Body of pancreas (tissue), 4 donors: ENCODE data around the gene KIF1A. TPM values are rescaled to one million over a fixed set of nuclear protein-coding genes. Genes with fewer than 3 reads are reported as not detected.

Experiments
- ATAC-seq: fragments of 150-250 bp; one replicate; pipeline ENCODE4 v1.9.1; 2016
- DNase-seq, 4 donors: peaks; one replicate each; pipeline ENCODE4 v3.0.0-alpha.2; 2019
- H3K27ac ChIP-seq, 4 donors: fragments of 200-600 bp; sonication (generic); 1 replicate in 3 of 4; 2 replicates in 1 of 4; pipeline versions ENCODE4 v1.5.1 to v1.6.1; 2016 to 2019; ENCODE audit warnings: mild to moderate bottlenecking in 1 of 4, mixed read lengths in 1 of 4, moderate library complexity in 1 of 4
- H3K27me3 ChIP-seq, 2 donors: fragments of 200-600 bp; sonication (generic); one replicate each; pipeline ENCODE4 v1.6.0; 2016; ENCODE audit warnings: mild to moderate bottlenecking in 1 of 2
- H3K36me3 ChIP-seq, 2 donors: fragments of 200-600 bp; sonication (generic); replicated peaks in 1 of 2; 2 replicates each; pipeline ENCODE4 v1.5.1; 2016; ENCODE audit warnings: low read depth in 2 of 2; ENCODE audit not compliant: insufficient read depth in 1 of 2
- H3K4me1 ChIP-seq: fragments of 200-600 bp; sonication (generic); one replicate; pipeline ENCODE4 v1.6.0; 2016
- H3K4me3 ChIP-seq, 2 donors: fragments of 200-600 bp; sonication (generic); 1 replicate in 1 of 2; 2 replicates in 1 of 2; pipeline ENCODE4 v1.5.1; 2016 to 2019
- H3K9me3 ChIP-seq, 3 donors: fragments of 200-600 bp; sonication (generic); 1 replicate in 2 of 3; 2 replicates in 1 of 3; pipeline ENCODE4 v1.5.1; 2016
- CTCF ChIP-seq, 7 experiments: fragments of 450-650 bp in 4 of 7; fragments of 200-600 bp in 3 of 7; sonication (generic) in 3 of 7; IDR thresholded peaks; one replicate each; pipeline ENCODE4 v1.5.1; 2016 to 2019; ENCODE audit warnings: antibody characterized with exemption in 7 of 7
- POLR2A ChIP-seq, 3 donors: fragments of 450-650 bp; IDR thresholded peaks; one replicate each; pipeline ENCODE4 v1.6.1; 2016; ENCODE audit warnings: antibody characterized with exemption in 3 of 3, mild to moderate bottlenecking in 2 of 3
- WGBS, 2 donors: methylation state at CpG; one replicate each; pipeline ENCODE4 v1.1.5; 2017; 5-methylcytosine and 5-hydroxymethylcytosine counted together
- intact Hi-C: fragments of 100-400 bp; cut with DNase I; formaldehyde crosslinking; loops from one replicate; pipeline ENCODE4 v1.15.1; 2023
- total RNA-seq, 2 donors: library from RNA; depleted of rRNA; stranded (reverse); fragments of >200 nt; gene quantifications; one replicate each; pipeline ENCODE4 v1.1.0, GENCODE V29; 2016

KIF1A gene
- total RNA-seq, 2 donors from 2014 or later, result 51.9 to 79.1 TPM

- Histone ChIP-seq H3K36me3 (no peaks in the 10 kb centered on the region), H3K4me1 (no peaks in the 10 kb centered on the region), H3K9me3 (no peaks in the 10 kb centered on the region), H3K27ac (no peak overlapping the region), H3K4me3 (no peak overlapping the region), H3K27me3 (no peaks in the 10 kb centered on the region)
- TF ChIP-seq POLR2A (IDR thresholded peaks at IDR 0.05) (no peak), CTCF (IDR thresholded peaks at IDR 0.05) (no peak)
- intact Hi-C loops, result no loop called here
- DNase-seq, result no peak
- WGBS, 2 donors, result 88 to 90% methylated on average over 5 to 18 of the region's 25 CpGs
- ATAC-seq, result no peak
Measured at GRCh38 chr2:240720686-240721595, 99.1 kb downstream of the KIF1A start.

- Histone ChIP-seq H3K4me3 (no peak overlapping the region), H3K27me3 (no peaks in the 10 kb centered on the region), H3K9me3 (no peaks in the 10 kb centered on the region), H3K4me1 (peaks cover 7% of the 10 kb centered on the region), H3K27ac (no peak overlapping the region), H3K36me3 (no peaks in the 10 kb centered on the region)
- intact Hi-C loops, result no loop called here
- WGBS, 2 donors, result 84 to 87% methylated on average over 4 to 24 of the region's 25 CpGs
- DNase-seq, result no peak
- TF ChIP-seq CTCF (IDR thresholded peaks at IDR 0.05), result no peak
- TF ChIP-seq POLR2A (IDR thresholded peaks at IDR 0.05), result no peak
- no peak for ATAC-seq
Measured at GRCh38 chr2:240719676-240720545, 100.1 kb downstream of the KIF1A start.

- Histone ChIP-seq H3K4me3 (no peak overlapping the region), H3K36me3 (no peaks in the 10 kb centered on the region), H3K27me3 (no peaks in the 10 kb centered on the region), H3K9me3 (no peaks in the 10 kb centered on the region), H3K27ac (no peak overlapping the region), H3K4me1 (peaks cover 16% of the 10 kb centered on the region)
- TF ChIP-seq CTCF (IDR thresholded peaks at IDR 0.05), result no peak
- TF ChIP-seq POLR2A (IDR thresholded peaks at IDR 0.05), result no peak
- intact Hi-C loops, result no loop called here
- ATAC-seq, result no peak
- no peak for DNase-seq
- WGBS, 2 donors, result 85 to 89% methylated on average over 6 to 25 of the region's 25 CpGs
Measured at GRCh38 chr2:240718896-240719490, 101.0 kb downstream of the KIF1A start.

GRCh38 chr2:240717681-240718581, 102.1 kb downstream of the KIF1A start:
- WGBS, 2 donors, result 93 to 94% methylated on average over 11 to 31 of the region's 31 CpGs
- intact Hi-C loops, result no loop called here

More at GRCh38 chr2:240717681-240718581, 102.1 kb downstream of the KIF1A start:
- Histone ChIP-seq H3K9me3 (no peaks in the 10 kb centered on the region), H3K36me3 (no peaks in the 10 kb centered on the region), H3K27ac (no peak overlapping the region), H3K4me3 (no peak overlapping the region), H3K4me1 (peaks cover 19% of the 10 kb centered on the region), H3K27me3 (no peaks in the 10 kb centered on the region)
- ATAC-seq, result no peak
- no peak for DNase-seq
- TF ChIP-seq POLR2A (IDR thresholded peaks at IDR 0.05), result no peak
- TF ChIP-seq CTCF (IDR thresholded peaks at IDR 0.05), result no peak
